ENCODE measurements around the gene PRR12.

- TF ChIP-seq CTCF (IDR thresholded peaks at IDR 0.05) (no peak), POLR2A (IDR thresholded peaks at IDR 0.05) (no peak), POLR2AphosphoS5 (IDR thresholded peaks at IDR 0.05; ENCODE audit: insufficient read depth in 1 of 2, low read depth in 1 of 2) (no peak)
Observed at GRCh38 chr19:49616532-49616931, 25.6 kb downstream of the PRR12 start.

Measured in vagina (tissue), 2 donors.